Panc1 (cell line): Measurements from ENCODE around the gene PHF1. TPM values are rescaled to one million over a fixed set of nuclear protein-coding genes. Genes with fewer than 3 reads are reported as not detected.

Source experiments
- ATAC-seq: fragments of 200-7000 bp; cut with Tn5 transposase; 2 replicates; pipeline ENCODE4 v1.9.1; 2020; ENCODE audit warnings: mild to moderate bottlenecking, moderate library complexity
- BruUV-seq: library from RNA; stranded (reverse); fragments of 400-500 nt; replicated peaks from 2 replicates; lab custom pipeline; 2021; lab: Mats Ljungman, UMichigan
- CTCF ChIA-PET: fragments of 300-600 bp; sonication (Branson Sonifier 250); formaldehyde crosslinking; loops from one replicate; lab custom pipeline; 2022; ENCODE audit warnings: antibody characterized with exemption; lab: Charles Lee
- POLR2A ChIA-PET: fragments of 300-600 bp; sonication (Branson Sonifier 250); formaldehyde crosslinking; loops from one replicate; lab custom pipeline; 2022; ENCODE audit warnings: antibody characterized with exemption; lab: Charles Lee
- DNase-seq: peaks from one replicate; pipeline ENCODE4 v3.0.0-alpha.2; 2010; ENCODE audit warnings: low read depth, low spot score
- H3K27ac ChIP-seq: 2 replicates; pipeline ENCODE4 v1.5.1; 2011; ENCODE audit warnings: mild to moderate bottlenecking, low read length, inconsistent platforms
- H3K27me3 ChIP-seq: fragments of 200-500 bp; sonication (Bioruptor generic); 2 replicates; pipeline ENCODE4 v1.6.0; 2014; ENCODE audit warnings: low read length, inconsistent platforms; ENCODE audit not compliant: control insufficient read depth, insufficient read depth
- H3K36me3 ChIP-seq: fragments of 200-500 bp; sonication (Bioruptor generic); 2 replicates; pipeline ENCODE4 v1.5.1; 2014; ENCODE audit warnings: inconsistent platforms, mild to moderate bottlenecking, low read length, moderate library complexity; ENCODE audit not compliant: control insufficient read depth, insufficient read depth
- H3K4me1 ChIP-seq: 2 replicates; pipeline ENCODE4 v1.5.1; 2011; ENCODE audit warnings: inconsistent platforms, mild to moderate bottlenecking, low read length, moderate library complexity; ENCODE audit not compliant: control insufficient read depth, insufficient read depth
- H3K4me3 ChIP-seq, 2 experiments: 2 replicates each; pipeline ENCODE4 v1.5.1; 2011 to 2012; ENCODE audit warnings: low read depth in 2 of 2, low read length in 2 of 2, mild to moderate bottlenecking in 2 of 2, inconsistent platforms in 1 of 2, moderate library complexity in 1 of 2
- H3K9me3 ChIP-seq: fragments of 200-500 bp; sonication (Bioruptor generic); 2 replicates; pipeline ENCODE4 v1.5.1; 2014; ENCODE audit warnings: low read depth, mild to moderate bottlenecking, inconsistent platforms, low read length, moderate library complexity; ENCODE audit not compliant: control insufficient read depth, insufficient read depth
- CTCF ChIP-seq: fragments of 450-650 bp; IDR thresholded peaks from 2 replicates; pipeline ENCODE4 v1.5.1; 2017; ENCODE audit warnings: mild to moderate bottlenecking
- POLR2AphosphoS5 ChIP-seq: IDR thresholded peaks from 2 replicates; pipeline ENCODE4 v1.6.1; 2012; ENCODE audit warnings: mild to moderate bottlenecking, low read depth, low read length, moderate library complexity
- REST ChIP-seq, 2 experiments: IDR thresholded peaks; 2 replicates each; pipeline ENCODE4 v1.6.1; 2011 to 2012; ENCODE audit warnings: low read depth in 2 of 2, control low read depth in 1 of 2, low read length in 1 of 2, mild to moderate bottlenecking in 1 of 2, moderate library complexity in 1 of 2; ENCODE audit not compliant: insufficient read depth in 1 of 2
- SIN3A ChIP-seq: IDR thresholded peaks from 2 replicates; pipeline ENCODE4 v1.6.1; 2012; ENCODE audit warnings: low read depth, mild to moderate bottlenecking, low read length, moderate library complexity, borderline replicate concordance; ENCODE audit not compliant: insufficient read depth
- TCF7L2 ChIP-seq: IDR thresholded peaks from 2 replicates; pipeline ENCODE4 v1.6.1; 2011; ENCODE audit warnings: mild to moderate bottlenecking, low read depth, low read length, inconsistent platforms
- in situ Hi-C: cut with HindIII; loops from 2 replicates; pipeline ENCODE4 v1.10.0; 2016; ENCODE audit warnings: low sequenced_read_pairs, low pct_unique_long_range_greater_than_20kb
- intact Hi-C: fragments of 100-400 bp; cut with micrococcal nuclease; formaldehyde crosslinking; loops from one replicate; pipeline ENCODE4 v1.10.0; 2022; ENCODE audit not compliant: unreplicated experiment
- total RNA-seq: library from RNA; stranded (reverse); gene quantifications from one replicate; pipeline ENCODE4 v1.2.1, GENCODE V29; 2021; ENCODE audit not compliant: unreplicated experiment

PHF1 gene
- total RNA-seq, 1 experiment from 2014 or later: 51.6 TPM

- no TSS peak for BruUV-seq
- no peaks in the 10 kb centered on the region for H3K36me3 ChIP-seq
- DNase-seq (no peak), ATAC-seq (no peak)
- peak overlapping the region; percentile 78 to 97 for H3K4me3 ChIP-seq
- intact Hi-C loops (loop anchor here (10.0 kb wide), 1 partner anchor 120 kb away; no protein-coding TSS in a partner anchor), in situ Hi-C loops (no loop called here)
- no peak for TF ChIP-seq POLR2AphosphoS5
- no peak for TF ChIP-seq REST (IDR thresholded peaks at IDR 0.05; ENCODE audit: insufficient read depth in 1 of 2, low read depth in 2 of 2, low read length in 1 of 2)
- no peak for TF ChIP-seq CTCF
- no peak for TF ChIP-seq SIN3A
- TF ChIP-seq TCF7L2: no peak
- H3K9me3 ChIP-seq: no peaks in the 10 kb centered on the region
- ChIA-PET CTCF (no interaction called here), POLR2A (no interaction called here)
- peak overlapping the region; percentile 97 for H3K27ac ChIP-seq
- no peaks in the 10 kb centered on the region for H3K27me3 ChIP-seq
- peaks cover 7% of the 10 kb centered on the region; the same call in 1 of the 2 replicates for H3K4me1 ChIP-seq
Measured at GRCh38 chr6:33455051-33455450, 44.2 kb downstream of the PHF1 start.

- no peak overlapping the region for H3K4me3 ChIP-seq
- in situ Hi-C loops (no loop called here), intact Hi-C loops (loop anchor here (10.0 kb wide), 1 partner anchor 119 kb away; no protein-coding TSS in a partner anchor)
- H3K27ac ChIP-seq: no peak overlapping the region
- TF ChIP-seq CTCF: no peak
- no peak for ATAC-seq
- ChIA-PET POLR2A (no interaction called here), CTCF (no interaction called here)
- no peaks in the 10 kb centered on the region for H3K27me3 ChIP-seq
- no peaks in the 10 kb centered on the region for H3K9me3 ChIP-seq
- BruUV-seq: no TSS peak
- H3K4me1 ChIP-seq: peaks cover 7% of the 10 kb centered on the region; the same call in 1 of the 2 replicates
- no peak for DNase-seq
- H3K36me3 ChIP-seq: no peaks in the 10 kb centered on the region
Measured at GRCh38 chr6:33456156-33456555, 45.3 kb downstream of the PHF1 start.
